ENCODE results near the gene FRMD4A. TPM values are rescaled to one million over a fixed set of nuclear protein-coding genes. Genes with fewer than 3 reads are reported as not detected.

The FRMD4A gene
- total RNA-seq, 1 donor from 2014 or later, result 236 TPM

DNA sequence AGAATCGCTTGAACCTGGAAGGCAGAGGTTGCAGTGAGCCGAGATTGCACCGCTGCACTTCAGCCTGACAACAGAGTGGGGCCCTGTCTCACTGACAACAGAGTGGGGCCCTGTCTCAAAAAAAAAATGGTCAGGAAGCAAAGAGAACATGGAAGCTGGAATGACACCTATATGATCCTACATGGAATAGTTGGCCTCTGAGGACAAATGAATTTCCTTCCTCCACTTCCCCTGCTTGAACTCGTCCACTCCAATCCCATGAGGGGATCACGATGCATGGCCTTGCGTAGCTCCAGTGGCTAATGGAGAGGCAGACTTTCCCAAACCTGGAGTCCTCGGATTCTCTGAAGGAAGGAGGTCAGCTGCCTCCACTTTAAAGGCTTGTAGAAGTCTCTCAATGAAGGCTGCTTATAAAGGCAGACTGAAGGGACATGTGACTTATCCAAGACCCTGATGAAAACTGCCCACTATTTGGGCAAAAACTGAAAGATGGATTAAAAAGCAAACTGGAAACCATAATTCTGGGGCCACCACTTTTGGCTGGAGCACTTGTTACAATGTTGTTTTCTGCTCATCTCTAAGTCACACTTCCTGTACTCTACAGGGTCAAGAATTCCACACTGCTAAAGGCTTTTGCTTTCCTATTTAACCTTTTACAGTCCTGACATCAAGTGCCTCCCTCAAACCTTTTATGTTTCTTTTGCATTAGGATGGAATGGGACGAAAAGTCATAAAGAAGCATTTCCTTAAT, 529.4 kb downstream of the FRMD4A start:
- Mint-ChIP-seq H3K4me1 (ENCODE audit: unreplicated experiment) (peaks cover 37% of the 10 kb centered on the region), H3K27ac (ENCODE audit: unreplicated experiment) (peak overlapping the region; percentile 38), H3K27me3 (ENCODE audit: unreplicated experiment) (no peaks in the 10 kb centered on the region), H3K36me3 (ENCODE audit: unreplicated experiment) (peaks cover 52% of the 10 kb centered on the region), H3K4me3 (ENCODE audit: unreplicated experiment) (no peak overlapping the region), H3K9me3 (ENCODE audit: unreplicated experiment) (no peaks in the 10 kb centered on the region)
- TF ChIP-seq, protein P1, sequence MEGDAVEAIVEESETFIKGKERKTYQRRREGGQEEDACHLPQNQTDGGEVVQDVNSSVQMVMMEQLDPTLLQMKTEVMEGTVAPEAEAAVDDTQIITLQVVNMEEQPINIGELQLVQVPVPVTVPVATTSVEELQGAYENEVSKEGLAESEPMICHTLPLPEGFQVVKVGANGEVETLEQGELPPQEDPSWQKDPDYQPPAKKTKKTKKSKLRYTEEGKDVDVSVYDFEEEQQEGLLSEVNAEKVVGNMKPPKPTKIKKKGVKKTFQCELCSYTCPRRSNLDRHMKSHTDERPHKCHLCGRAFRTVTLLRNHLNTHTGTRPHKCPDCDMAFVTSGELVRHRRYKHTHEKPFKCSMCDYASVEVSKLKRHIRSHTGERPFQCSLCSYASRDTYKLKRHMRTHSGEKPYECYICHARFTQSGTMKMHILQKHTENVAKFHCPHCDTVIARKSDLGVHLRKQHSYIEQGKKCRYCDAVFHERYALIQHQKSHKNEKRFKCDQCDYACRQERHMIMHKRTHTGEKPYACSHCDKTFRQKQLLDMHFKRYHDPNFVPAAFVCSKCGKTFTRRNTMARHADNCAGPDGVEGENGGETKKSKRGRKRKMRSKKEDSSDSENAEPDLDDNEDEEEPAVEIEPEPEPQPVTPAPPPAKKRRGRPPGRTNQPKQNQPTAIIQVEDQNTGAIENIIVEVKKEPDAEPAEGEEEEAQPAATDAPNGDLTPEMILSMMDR (IDR thresholded peaks at IDR 0.05), result no peak
- DNase-seq (ENCODE audit: extremely low spot score, unreplicated experiment), result no peak

DNA sequence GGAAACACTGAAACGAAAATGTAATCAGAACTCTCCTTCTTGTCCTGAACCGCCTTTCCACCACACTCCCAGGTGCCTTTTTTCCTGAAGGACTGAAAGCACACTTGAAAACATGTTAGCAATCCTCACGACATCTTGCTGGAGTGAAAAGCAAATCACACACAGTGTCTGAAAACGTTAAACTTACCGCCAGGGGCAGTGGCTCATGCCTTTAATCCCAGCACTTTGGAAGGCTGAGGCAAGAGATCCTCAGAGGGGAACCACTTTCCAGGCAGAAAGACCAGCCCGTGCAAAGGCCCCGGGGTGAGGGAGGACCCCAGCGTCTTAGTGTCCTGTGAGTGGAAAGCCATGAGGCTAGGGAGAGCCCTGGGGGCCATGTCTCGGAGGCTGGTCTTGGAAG, 533.6 kb downstream of the FRMD4A start:
- Mint-ChIP-seq H3K4me3 (ENCODE audit: unreplicated experiment) (no peak overlapping the region), H3K4me1 (ENCODE audit: unreplicated experiment) (peaks cover 14% of the 10 kb centered on the region), H3K36me3 (ENCODE audit: unreplicated experiment) (peaks cover 53% of the 10 kb centered on the region), H3K27ac (ENCODE audit: unreplicated experiment) (no peak overlapping the region), H3K27me3 (ENCODE audit: unreplicated experiment) (no peaks in the 10 kb centered on the region), H3K9me3 (ENCODE audit: unreplicated experiment) (no peaks in the 10 kb centered on the region)
- DNase-seq (ENCODE audit: extremely low spot score, unreplicated experiment), result peak; percentile 68
- TF ChIP-seq, protein P1 (IDR thresholded peaks at IDR 0.05), result no peak

DNA sequence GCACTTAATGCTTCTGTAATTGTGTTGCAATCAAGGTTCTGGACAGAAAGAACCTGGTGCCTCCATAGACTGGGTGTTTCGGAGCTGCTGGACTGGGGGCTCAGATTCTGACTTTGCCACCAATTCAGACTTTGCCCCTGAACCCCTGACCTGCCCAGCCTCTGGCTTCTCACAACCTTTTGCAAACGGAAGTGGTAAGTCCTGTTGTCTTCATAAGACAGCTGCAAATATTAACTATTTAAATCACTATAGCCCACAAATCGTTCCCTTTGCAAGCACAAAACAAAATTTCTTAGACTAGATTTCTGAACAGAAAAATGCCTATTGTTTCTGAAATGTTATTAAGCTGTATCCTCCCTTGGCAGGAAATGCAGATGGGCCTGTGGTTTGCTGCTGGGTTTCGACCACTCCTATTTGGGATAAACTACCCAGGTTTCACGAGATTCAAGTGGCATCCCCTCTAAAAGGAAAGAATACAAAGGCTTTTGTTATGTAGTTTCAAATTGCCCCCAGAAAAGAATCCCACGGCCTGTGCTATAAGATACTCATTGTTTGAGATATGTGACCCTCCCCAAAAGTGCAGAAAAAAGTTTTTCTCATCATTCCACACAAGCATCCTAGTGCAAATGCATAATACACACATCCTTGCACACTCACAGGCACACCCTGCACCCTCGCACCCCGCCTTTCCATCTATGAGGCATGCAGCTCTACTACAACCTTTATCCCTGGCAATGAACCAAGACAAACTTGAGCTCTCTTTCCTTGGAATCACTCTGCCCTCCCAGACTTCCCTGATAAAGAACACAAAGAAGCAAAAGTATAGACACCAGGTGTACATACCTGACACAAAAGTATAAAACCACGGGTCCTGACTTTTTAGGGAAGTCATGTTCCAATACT, 534.8 kb downstream of the FRMD4A start:
- TF ChIP-seq, protein P1 (IDR thresholded peaks at IDR 0.05), result no peak
- Mint-ChIP-seq H3K27ac (ENCODE audit: unreplicated experiment) (no peak overlapping the region), H3K4me3 (ENCODE audit: unreplicated experiment) (no peak overlapping the region), H3K27me3 (ENCODE audit: unreplicated experiment) (no peaks in the 10 kb centered on the region), H3K4me1 (ENCODE audit: unreplicated experiment) (peaks cover 9% of the 10 kb centered on the region), H3K9me3 (ENCODE audit: unreplicated experiment) (no peaks in the 10 kb centered on the region), H3K36me3 (ENCODE audit: unreplicated experiment) (peaks cover 48% of the 10 kb centered on the region)
- no peak for DNase-seq (ENCODE audit: extremely low spot score, unreplicated experiment)

DNA sequence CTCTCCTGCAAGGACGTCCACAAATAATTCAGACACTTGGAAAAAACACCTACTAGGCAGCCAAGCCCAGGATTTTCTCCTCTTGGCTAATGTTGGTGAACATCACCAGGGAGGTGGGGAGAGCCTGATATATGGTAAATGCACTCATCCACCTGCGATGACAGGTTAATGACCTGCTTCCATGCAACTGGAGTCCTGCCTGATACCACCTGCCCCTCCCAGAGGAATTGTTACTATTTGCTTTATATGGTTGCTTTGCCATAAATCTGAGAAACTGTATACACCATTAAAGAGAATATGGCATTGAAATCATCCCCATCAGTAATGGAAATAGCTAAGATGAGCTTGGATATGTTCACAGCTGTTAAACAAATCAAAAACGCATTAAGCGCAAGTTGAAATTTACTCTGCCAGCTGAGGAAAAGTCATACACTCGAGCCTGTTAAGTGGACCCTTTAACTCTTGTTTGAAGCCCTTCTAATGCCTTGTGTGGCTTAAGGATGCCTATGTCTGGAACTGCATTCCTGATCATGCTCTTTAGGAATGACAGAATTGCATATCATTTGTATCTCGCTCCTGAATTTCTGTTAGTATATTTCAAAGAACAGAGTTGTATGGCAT, 535.6 kb downstream of the FRMD4A start:
- peaks cover 42% of the 10 kb centered on the region for H3K36me3 Mint-ChIP-seq (ENCODE audit: unreplicated experiment)
- no peak for DNase-seq (ENCODE audit: extremely low spot score, unreplicated experiment)
- no peaks in the 10 kb centered on the region for H3K9me3 Mint-ChIP-seq (ENCODE audit: unreplicated experiment)
- peaks cover 4% of the 10 kb centered on the region for H3K4me1 Mint-ChIP-seq (ENCODE audit: unreplicated experiment)
- no peak overlapping the region for H3K27ac Mint-ChIP-seq (ENCODE audit: unreplicated experiment)
- TF ChIP-seq, protein P1 (IDR thresholded peaks at IDR 0.05), result no peak
- no peak overlapping the region for H3K4me3 Mint-ChIP-seq (ENCODE audit: unreplicated experiment)
- no peaks in the 10 kb centered on the region for H3K27me3 Mint-ChIP-seq (ENCODE audit: unreplicated experiment)

All from osteocyte (in vitro differentiated cells).